Activated CD8-positive, alpha-beta memory T cell treated with anti-CD3 and anti-CD28 coated beads for 36 hours (primary cell): ENCODE measurements around the gene DOCK7. TPM values are rescaled to one million over a fixed set of nuclear protein-coding genes. Genes with fewer than 3 reads are reported as not detected.

Experiments
- CTCF ChIA-PET: fragments of 350-600 bp; sonication (Branson Sonifier 250); formaldehyde crosslinking; loops from one replicate; lab custom pipeline; 2021; ENCODE audit warnings: antibody characterized with exemption; lab: Charles Lee
- POLR2A ChIA-PET: fragments of 350-600 bp; sonication (Branson Sonifier 250); formaldehyde crosslinking; loops from one replicate; lab custom pipeline; 2021; ENCODE audit warnings: antibody characterized with exemption; lab: Charles Lee
- total RNA-seq, 2 experiments: library from RNA; stranded (reverse); gene quantifications; one replicate each; pipeline ENCODE4 v1.2.3, GENCODE V29; 2021

The DOCK7 gene
- total RNA-seq, 2 experiments from 2014 or later, result 11.6 to 12.7 TPM

DNA sequence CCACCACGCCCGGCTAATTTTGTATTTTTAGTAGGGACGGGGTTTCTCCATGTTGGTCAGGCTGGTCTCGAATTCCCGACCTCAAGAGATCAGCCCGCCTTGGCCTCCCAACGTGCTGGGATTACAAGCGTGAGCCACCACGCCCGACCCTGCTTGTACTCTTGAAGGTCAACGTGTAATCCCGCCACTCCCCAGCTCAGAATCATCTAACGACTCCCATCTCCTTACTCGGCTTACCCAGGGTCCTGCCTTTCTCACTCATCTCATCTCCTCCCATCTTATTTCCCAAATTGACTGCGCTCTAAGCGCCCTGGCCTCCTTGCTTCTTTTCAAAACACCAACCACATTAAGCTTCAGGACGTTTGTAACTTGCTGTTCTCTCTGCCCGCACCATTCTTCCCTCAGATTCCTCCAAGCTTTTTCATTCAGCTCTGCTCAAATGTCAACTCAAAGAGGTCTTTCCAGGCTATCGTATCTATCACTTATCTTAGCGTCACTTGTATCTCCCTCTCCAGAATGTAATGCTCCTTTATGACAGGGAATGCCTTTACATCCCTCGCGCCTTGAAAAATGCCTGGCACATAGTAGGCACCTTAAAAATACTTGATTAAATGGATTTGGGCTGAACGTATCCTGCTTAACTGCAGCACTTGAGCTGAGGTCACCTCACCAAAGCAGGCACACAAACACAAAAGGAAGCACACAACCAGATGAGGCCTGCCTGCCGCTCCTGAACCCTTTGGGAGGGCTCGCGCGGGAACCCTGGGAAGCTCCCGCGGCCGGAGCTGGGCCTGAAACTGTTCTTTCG is 252.8 kb downstream of the DOCK7 start:
- ChIA-PET CTCF (no interaction called here), POLR2A (no interaction called here)

DNA sequence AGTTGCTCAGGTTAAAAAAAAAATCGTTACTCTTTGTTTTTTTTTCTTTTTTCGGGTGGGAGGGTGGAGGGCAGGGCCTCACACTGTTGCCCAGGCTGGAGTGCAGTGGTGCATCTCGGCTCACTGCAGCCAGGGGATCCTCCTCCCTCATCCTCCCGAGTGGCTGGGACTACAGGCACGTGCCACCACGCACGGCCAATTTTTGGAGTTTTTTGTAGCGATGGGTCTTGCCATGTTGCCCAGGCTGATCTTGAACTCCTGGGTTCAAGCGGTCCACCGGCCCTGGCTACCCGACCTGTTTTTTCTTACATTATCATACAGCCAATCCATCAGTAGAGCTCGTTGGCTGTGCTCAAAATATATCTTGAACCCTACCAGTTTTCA is 253.6 kb downstream of the DOCK7 start:
- POLR2A ChIA-PET, result no interaction called here
- CTCF ChIA-PET, result no interaction called here

DNA sequence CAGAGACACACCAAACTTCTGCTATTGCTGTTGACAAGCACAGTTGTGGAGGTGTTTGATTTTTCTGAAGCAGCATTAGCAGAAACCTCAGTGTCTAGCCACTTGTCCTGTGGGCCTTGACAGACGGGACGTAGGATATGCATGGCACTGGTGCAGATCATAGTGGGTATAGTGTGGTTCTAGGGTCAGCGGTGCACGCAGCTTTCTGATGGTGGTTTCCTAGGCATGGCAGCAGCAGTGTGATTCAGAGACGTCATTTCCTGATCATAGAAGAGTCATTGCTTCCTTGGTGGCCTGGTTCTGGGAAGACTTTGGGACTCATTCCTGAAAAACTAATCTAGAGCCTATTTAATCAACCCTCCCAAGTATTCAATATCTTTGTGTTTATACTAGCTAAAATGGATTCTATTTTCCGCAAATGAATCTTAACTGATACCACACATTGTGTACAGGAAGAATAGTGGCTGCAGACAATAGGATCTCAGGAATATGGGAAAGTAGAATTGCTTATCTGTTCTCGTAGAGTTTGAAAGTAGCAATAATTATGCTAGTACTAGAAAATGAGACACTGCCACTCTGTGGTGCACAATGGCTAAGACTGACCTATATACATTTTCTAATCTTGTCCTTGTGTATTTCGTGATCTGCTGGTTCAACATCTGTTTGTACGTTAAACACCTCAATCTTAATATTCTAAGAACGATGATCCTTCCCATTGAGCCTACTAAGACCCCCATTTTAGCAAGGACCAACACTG is 254.1 kb downstream of the DOCK7 start:
- ChIA-PET CTCF (no interaction called here), POLR2A (no interaction called here)

DNA sequence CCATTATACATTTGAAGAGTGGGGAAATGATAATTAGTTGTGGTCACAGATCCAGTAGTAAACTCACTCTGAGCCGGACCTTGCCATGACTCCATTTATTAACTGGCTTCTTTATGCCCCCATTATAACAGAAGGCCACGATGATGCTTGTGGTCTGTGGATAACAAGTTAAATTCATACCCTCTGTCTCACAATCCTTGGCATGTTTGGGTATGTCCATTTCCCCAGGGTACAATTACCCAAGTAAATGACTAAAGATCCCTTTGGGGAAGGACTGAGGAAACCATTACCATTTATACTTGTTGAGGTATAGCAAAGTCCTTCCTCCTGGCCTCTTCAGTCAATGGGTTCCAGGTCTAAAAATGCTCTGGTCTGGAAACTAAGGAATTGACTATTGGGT is 258.6 kb downstream of the DOCK7 start:
- ChIA-PET POLR2A (no interaction called here), CTCF (no interaction called here)

DNA sequence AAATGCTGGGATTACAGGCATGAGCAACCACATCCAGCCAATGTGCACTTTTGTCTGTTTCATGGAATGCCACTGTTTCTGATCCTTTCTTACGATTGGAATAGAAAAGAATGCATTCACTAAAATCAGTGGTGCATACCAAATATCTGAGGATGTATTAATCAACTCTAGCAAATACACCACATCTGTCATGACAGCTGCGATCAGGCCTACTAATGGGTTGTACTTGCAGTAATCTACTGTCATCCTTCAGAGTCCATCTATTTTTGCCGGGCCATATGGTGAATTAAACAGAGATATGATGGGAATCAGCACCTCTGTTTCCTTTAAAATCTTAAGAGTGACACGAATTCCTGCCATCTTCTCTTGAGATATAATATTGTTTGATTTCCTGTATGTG is 259.8 kb downstream of the DOCK7 start:
- ChIA-PET CTCF (no interaction called here), POLR2A (no interaction called here)

DNA sequence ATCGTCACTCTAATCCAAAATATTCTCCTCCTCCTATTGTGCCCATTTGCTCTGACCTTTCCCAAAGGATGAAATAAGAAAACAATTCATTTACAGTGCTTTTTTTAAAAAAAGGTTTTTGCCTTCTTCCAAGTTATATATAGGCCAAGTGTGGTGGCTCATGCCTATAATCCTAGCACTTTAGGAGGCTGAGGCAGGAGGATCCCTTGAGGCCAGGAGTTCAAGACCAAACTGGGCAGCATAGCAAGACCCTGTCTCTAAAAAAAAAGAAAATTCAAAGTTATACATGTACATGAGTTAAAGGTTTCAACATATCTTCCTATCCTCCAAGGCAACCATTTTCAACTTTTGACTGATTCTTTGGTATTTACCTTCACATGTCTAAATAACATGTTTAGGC is 261.4 kb downstream of the DOCK7 start:
- ChIA-PET CTCF (no interaction called here), POLR2A (no interaction called here)

DNA sequence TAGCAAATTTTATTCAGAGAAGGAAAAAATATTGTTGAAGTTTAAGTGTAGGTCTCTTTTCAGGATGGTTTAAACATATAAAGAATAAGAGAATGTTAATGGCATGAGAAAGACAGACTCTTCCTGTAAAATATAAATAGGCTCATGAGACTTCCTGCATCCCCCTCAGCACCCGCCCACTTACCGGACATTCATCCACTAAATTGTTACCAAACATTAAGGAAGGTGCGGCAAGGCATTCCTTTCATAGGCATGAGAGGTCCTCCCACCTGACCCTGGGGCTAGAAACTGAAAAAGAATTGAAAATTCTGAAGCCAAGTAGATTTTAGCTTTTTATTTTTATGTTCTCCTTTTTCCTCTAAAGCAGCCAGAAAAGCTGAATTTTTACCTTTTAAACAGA is 261.9 kb downstream of the DOCK7 start:
- CTCF ChIA-PET, result interaction anchor here (0.5 kb wide), 1 partner anchor 278 kb away, joined by 4 read pairs; no protein-coding TSS in a partner anchor

DNA sequence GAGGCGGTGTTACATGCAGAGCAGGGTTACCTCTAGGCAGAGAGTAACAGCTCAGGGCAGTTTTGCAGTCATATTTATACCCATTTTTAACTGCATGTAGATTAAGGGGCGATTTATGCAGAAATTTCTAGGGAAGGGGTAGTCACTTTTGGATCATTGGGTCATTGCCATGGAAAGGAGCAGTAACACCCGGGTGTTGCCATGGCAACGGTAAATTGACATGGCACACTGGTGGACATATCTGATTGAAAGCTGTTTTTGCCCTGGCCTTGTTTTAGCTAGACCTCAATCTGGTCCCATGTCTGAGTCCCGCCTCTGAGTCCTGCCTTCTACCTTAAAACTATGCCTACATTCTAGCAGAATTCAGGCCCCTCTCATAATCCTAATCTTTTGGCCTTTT is 263.1 kb downstream of the DOCK7 start:
- POLR2A ChIA-PET, result no interaction called here
- CTCF ChIA-PET, result interaction anchor here (0.5 kb wide), 1 partner anchor 82 kb away, joined by 5 read pairs; no protein-coding TSS in a partner anchor

More for the DNA sequence above, 261.9 kb downstream of the DOCK7 start:
- POLR2A ChIA-PET, result no interaction called here

DNA sequence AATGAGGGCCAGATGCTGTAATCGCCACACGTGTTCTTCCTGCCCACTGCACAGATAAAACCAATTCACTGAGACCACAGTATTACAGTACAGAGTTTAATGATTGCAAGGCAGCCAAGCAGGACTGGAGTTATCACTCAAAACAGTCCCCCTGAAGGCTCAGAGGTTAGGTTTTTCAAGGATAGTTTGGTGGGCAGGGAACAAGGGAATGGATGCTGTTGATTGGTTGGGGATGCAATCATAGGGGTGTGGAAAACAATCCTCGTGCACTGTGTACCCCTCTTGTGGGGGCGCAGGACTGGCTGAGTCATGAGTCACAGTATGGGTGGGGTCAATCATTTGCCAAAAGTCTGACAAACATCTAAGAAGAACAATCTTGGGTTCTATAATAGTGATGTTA is 263.8 kb downstream of the DOCK7 start:
- ChIA-PET CTCF (interaction anchor here (0.5 kb wide), 1 partner anchor 251 kb away, joined by 5 read pairs; no protein-coding TSS in a partner anchor), POLR2A (no interaction called here)

DNA sequence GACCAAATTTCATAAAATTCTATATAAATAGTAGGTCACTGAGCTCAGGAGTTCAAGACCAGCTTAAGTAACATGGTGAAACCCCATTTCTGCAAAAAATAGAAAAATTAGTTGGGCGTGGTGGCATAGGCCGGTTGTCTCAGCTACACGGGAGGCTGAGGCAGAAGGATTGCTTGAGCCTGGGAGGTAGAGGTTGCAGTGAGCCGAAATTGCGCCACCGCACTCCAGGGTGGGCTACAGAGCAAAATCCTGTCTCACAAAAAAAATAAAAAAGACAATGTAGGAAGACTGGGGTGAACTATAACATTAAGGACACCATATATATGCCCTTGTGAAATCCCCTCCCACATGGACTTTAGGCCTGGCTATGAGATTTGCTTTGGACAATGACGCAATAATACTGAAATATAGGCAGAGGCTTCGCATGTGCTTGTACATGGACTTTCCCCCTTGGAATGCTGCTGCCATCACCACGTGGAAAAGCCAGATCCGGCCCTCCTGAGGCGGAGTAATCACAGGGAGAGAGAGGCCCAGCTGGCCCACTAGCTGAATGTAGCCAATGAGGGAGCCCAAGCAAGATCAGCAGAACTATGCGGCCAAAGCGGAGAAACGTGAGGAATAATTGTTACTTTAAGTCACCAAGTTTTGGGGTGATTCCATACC is 264.5 kb downstream of the DOCK7 start:
- POLR2A ChIA-PET, result no interaction called here
- CTCF ChIA-PET, result no interaction called here

DNA sequence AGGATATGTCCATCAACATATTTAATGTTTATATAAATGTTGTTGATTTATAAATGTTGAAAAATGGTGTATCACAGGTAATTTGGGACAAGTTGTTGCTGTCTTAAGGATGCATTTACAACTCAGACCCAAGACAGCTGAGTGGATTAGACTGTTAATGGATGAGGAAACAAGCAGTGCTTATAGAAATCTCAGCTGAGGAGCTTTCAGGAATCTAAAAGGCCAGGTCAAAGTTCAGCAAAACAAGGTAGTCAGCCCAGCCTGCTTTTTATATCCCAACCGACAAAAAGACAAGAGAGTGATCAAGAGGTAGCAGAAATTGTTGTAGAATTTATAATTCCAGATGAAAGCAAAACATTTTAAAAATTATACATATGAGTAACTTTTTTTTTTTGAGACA is 268.0 kb downstream of the DOCK7 start:
- ChIA-PET POLR2A (no interaction called here), CTCF (no interaction called here)

DNA sequence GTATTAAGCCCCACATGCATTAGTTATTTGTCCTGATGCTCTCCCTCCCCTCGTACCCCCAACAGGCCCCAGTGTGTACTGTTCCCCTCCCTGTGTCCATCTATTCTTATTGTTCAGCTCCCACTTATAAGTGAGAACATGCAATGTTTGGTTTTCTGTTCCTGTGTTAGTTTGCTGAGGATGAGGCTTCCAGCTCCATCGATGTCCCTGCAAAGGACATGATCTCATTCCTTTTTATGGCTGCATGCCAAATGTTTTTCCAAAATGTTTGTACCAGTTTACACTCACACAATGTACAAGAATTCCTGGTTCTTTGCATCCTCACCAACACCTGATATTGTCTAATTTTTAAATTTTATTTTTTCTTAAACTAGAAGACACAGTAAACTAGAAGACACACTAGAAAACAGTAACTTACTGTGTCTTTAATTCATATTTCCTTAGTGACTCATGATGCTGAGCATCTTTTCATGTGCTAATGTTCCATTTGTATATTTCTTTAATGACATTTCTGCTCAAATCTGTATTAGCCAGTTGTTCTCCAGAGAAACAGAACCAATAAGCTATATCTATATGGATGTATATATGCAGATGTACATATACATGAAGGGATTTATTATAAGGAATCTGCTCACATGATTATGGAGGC is 270.7 kb downstream of the DOCK7 start:
- ChIA-PET CTCF (interaction anchor here (2.5 kb wide), 1 partner anchor 10 kb away, joined by 9 read pairs; no protein-coding TSS in a partner anchor), POLR2A (no interaction called here)

DNA sequence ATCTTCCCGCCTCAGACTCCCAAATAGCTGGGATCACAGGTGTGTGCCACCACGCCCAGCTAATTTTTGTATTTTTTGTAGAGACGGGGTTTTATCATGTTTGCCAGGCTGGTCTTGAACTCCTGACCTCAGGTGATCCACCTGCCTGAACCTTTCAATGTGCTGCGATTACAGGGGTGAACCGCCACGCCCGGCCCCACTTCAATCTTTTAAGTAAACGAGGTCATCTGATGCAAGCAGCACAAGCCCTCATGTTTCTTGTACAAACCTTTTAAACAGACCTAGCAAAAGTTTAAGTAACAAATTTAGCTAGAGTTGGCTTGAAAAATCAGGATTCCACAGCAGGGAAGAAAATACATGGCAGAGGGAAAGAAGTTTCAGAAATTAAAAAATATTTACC is 272.5 kb downstream of the DOCK7 start:
- ChIA-PET POLR2A (no interaction called here), CTCF (interaction anchor here (1.0 kb wide), 1 partner anchor 241 kb away, joined by 3 read pairs; no protein-coding TSS in a partner anchor)

DNA sequence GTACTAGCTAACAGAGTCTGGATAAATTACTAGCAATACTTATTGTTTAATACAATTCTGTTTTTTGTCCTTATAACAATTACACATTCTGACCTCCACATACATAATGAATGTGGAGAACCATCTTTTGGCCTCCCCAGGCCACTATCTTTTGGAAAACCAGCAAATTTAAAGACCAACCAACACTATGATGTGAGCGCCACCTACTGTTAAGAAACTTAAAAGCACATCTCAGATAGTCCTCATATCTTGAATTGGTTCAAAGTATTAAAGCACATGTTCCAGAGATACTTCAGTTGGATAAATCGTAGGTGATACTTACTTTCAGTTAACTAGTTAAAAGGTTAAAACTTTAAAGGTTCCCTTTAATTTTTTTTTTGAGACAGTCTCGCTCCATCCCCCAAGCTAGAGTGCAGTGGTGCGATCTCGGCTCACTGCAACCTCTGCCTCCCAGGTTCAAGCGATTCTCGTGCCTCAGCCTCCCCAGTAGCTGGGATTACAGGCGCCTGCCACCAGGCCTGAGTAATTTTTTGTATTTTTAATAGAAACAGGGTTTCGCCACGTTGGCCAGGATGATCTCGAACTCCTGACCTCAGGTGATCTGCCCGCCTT is 280.7 kb downstream of the DOCK7 start:
- ChIA-PET CTCF (interaction anchor here (0.9 to 2.0 kb wide), 3 partner anchors 11 to 234 kb away, joined by 3 to 9 read pairs (median 4); no protein-coding TSS in a partner anchor), POLR2A (no interaction called here)

DNA sequence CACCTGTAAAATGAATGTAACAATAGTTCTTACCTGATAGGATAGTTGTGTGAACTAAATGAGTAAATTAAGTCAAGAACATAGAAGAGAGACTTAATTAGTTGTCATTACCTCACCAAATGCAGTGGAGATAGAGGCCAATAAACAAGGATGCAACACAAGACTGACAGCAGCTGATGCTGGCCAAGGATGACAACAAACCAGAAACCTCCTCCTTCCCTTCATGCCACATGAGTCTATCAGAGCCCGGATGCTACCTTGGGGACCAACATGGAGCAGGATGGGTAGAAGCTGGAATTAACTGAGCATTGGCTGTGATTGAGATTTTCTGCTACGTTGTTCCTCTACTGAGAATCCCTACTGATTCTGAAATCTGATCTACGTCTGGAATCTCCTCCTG is 281.6 kb downstream of the DOCK7 start:
- POLR2A ChIA-PET, result no interaction called here
- CTCF ChIA-PET, result interaction anchor here (0.5 to 2.0 kb wide), 5 partner anchors 12 to 272 kb away, joined by 3 to 9 read pairs (median 4); no protein-coding TSS in a partner anchor

DNA sequence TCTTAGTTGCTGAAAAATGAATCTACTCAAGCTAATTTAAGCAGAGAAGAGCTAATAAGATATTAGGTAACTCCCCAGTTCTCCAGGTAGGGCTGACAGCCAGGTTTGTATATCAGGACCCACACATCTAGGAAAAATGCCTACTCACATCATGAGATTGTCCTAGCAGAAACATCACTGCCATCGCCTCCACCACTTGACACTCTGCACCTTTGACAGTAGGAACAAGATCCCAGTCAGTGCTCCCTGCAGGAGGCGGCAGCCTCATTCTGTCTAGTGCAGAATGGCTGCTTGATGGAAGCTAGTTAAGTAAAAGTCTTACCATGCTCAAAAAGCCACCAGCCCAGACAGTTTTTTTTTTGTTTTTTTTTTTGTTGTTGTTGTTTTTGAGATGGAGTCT is 282.9 kb downstream of the DOCK7 start:
- ChIA-PET POLR2A (no interaction called here), CTCF (interaction anchor here (2.7 kb wide), 1 partner anchor 230 kb away, joined by 7 read pairs; no protein-coding TSS in a partner anchor)
